ENCODE data around the gene ATRN. TPM values are rescaled to one million over a fixed set of nuclear protein-coding genes. Genes with fewer than 3 reads are reported as not detected.
"Not testable (repeated sequence)": the region's sequence is repeated elsewhere in the genome, so short reads cannot be mapped to it uniquely, and the experiment has no call there.

ATRN gene
- total RNA-seq = 8.6 TPM

DNA sequence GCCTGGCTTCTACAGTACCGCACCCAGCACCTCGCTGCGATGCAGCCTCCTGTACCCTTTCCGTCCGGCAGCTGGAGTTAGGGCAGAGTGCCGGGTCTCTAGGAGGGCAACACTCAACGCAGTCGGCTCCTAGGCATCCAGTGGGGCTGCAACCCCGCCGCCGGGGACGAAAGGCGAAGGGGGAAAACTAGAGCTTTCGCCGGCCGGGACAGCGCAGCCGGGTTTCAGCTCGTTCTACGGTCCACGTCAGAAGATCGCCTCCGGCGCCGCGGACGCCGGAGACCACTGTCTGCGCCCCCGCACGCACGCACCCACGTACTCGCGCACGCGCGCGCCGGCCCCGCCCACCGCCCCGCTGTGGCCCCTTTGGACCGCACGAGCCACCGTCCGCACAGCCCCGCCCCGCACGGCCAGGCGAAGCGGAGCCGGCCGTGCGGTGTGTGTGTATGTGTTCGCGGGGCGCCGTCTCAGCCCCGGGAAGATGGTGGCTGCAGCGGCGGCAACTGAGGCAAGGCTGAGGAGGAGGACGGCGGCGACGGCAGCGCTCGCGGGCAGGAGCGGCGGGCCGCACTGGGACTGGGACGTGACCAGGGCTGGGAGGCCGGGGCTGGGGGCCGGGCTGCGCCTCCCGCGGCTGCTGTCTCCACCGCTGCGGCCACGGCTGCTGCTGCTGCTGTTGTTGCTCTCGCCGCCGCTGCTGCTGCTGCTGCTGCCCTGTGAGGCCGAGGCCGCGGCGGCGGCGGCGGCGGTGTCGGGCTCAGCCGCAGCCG is at the start of gene ATRN:
TSS of gene ATRN (plus strand) at position 392 of the 770 bp plus-strand sequence. CDS start at position 482, 90 bp downstream.
- no peaks in the 10 kb centered on the region for H3K27me3 ChIP-seq
- peak within 1 kb of the TSS; percentile 70 to 85 for H3K27ac ChIP-seq
- peak; percentile 55 to 94 for DNase-seq (ENCODE audit: low spot score in 2 of 2)
- no peaks in the 10 kb centered on the region for H3K9me3 ChIP-seq
- H3K4me3 ChIP-seq = peak within 1 kb of the TSS; percentile 93 to 99
- TF ChIP-seq, protein P1, sequence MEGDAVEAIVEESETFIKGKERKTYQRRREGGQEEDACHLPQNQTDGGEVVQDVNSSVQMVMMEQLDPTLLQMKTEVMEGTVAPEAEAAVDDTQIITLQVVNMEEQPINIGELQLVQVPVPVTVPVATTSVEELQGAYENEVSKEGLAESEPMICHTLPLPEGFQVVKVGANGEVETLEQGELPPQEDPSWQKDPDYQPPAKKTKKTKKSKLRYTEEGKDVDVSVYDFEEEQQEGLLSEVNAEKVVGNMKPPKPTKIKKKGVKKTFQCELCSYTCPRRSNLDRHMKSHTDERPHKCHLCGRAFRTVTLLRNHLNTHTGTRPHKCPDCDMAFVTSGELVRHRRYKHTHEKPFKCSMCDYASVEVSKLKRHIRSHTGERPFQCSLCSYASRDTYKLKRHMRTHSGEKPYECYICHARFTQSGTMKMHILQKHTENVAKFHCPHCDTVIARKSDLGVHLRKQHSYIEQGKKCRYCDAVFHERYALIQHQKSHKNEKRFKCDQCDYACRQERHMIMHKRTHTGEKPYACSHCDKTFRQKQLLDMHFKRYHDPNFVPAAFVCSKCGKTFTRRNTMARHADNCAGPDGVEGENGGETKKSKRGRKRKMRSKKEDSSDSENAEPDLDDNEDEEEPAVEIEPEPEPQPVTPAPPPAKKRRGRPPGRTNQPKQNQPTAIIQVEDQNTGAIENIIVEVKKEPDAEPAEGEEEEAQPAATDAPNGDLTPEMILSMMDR (IDR thresholded peaks at IDR 0.05) = no peak
- intact Hi-C loops (cut with DNase I) = loop anchor here (2.0 to 10.0 kb wide), 3 partner anchors 62 to 299 kb away; partner anchors contain the start of genes ADAM33 and LZTS3
- H3K36me3 ChIP-seq = no peaks in the 10 kb centered on the region
- H3K4me1 ChIP-seq = peaks cover 12 to 23% of the 10 kb centered on the region in 2 donors

DNA sequence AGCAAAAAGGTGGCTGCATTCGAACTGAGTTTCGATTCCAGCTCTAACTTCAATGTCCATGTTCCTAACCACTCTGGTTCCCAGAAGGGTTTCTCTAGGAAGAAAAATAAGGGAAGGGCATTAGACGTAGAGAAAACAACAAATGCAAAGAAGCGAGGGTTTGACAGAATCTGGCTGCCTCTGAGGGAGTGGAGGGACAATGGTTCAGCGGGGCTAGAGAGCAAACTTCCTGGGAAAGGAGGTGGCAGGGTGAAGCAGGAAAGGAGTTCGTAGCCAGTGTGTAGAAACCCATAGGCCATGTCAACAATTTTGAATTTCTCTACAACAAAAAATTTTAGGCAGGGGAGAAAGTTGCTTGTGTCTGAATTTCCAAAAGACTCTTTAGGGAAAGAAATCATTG is 48.8 kb upstream of the ATRN start:
- no peaks in the 10 kb centered on the region for H3K4me1 ChIP-seq
- intact Hi-C loops (cut with DNase I) = no loop called here
- TF ChIP-seq, protein P1 (IDR thresholded peaks at IDR 0.05) = no peak

DNA sequence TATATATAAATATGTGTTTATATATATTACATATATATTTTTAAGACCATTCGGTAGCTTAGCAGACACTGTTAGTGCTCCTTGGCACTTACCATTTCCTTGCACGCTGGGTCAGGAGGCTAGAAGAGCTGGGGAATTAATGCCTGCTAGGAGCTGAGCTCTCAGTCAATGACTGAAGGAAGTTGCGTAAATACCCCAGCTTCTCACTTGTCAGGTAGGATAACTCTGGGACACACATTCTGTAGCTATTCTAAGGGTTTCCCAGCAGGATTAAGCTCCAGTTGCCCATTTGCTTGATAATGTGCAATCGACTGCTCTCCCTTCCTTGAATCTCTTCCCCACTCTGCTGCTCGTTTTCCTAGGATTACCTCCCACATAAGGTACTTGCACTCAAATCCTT is 47.7 kb upstream of the ATRN start:
- H3K27me3 ChIP-seq = no peaks in the 10 kb centered on the region
- H3K4me1 ChIP-seq = no peaks in the 10 kb centered on the region
- no peaks in the 10 kb centered on the region for H3K36me3 ChIP-seq
- DNase-seq (ENCODE audit: low spot score in 2 of 2) = no peak
- H3K27ac ChIP-seq = no peak overlapping the region
- no peak overlapping the region for H3K4me3 ChIP-seq
- TF ChIP-seq, protein P1 (IDR thresholded peaks at IDR 0.05) = no peak
- H3K9me3 ChIP-seq = no peaks in the 10 kb centered on the region
- intact Hi-C loops (cut with DNase I) = no loop called here

More for the DNA sequence above, 48.8 kb upstream of the ATRN start:
- Histone ChIP-seq H3K27me3 (no peaks in the 10 kb centered on the region), H3K36me3 (no peaks in the 10 kb centered on the region), H3K4me3 (no peak overlapping the region), H3K9me3 (no peaks in the 10 kb centered on the region), H3K27ac (no peak overlapping the region)
- no peak for DNase-seq (ENCODE audit: low spot score in 2 of 2)

DNA sequence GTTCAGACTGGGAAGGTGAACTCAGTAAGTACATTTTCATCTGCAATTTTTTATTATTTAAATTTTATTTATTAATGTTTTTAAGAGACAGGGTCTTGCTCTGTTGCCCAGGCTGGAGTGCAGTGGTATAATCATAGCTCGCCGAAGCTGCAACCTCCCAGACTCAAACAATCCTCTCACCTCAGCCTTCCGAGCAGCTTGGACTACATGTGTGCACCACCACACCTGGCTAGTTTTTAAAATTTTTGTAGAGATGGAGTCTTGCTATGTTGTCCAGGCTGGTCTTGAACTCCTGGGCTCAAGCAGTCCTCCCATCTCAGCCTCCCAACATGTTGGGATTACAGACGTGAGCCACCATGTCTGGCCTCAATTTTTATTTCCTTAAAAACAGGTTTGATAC is 44.1 kb upstream of the ATRN start:
- intact Hi-C loops (cut with DNase I) = not testable (repeated sequence)

DNA sequence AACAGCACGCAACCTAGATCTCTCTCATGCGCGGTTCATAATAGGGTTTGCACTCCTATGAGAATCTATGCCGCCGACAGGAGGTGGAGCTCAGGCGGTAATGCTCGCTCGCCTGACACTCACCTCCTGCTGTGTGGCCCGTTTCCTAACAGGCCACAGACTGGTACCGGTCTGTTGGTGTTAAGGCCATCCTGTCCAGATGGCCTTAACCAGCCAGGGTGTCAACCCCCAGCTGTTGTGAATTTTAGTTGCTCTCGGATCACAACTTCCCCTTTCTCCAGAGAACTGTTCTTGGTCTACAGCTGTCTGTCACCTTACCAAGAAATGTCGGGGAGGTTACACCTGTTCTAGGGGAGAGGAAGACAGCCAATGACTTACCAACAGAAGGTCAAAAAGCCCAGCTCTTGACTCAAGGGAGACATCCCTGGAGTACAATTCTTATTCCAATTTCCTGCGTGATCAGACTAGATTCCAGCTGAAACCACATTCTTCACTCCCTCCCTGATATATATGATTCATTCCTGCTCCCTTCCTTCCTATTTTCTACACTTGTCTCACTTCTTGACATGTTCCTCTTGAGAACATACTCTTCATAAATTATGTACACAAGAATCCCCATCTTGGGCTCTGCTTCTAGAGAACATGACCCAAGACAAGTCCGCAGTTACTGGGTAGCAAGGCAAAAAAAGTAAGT is 40.3 kb upstream of the ATRN start:
- H3K4me1 ChIP-seq = peaks cover 4 to 5% of the 10 kb centered on the region in 2 donors
- peak overlapping the region; percentile 31 to 57 for H3K27ac ChIP-seq
- intact Hi-C loops (cut with DNase I) = no loop called here
- no peaks in the 10 kb centered on the region for H3K9me3 ChIP-seq
- H3K36me3 ChIP-seq = no peaks in the 10 kb centered on the region
- DNase-seq (ENCODE audit: low spot score in 2 of 2) = no peak
- TF ChIP-seq, protein P1 (IDR thresholded peaks at IDR 0.05) = no peak
- no peak overlapping the region for H3K4me3 ChIP-seq
- H3K27me3 ChIP-seq = no peaks in the 10 kb centered on the region

More for the DNA sequence above, 44.1 kb upstream of the ATRN start:
- not testable (repeated sequence) for H3K27ac ChIP-seq; DNase-seq (ENCODE audit: low spot score in 2 of 2); H3K27me3 ChIP-seq; H3K9me3 ChIP-seq; H3K4me3 ChIP-seq; H3K36me3 ChIP-seq; H3K4me1 ChIP-seq

DNA sequence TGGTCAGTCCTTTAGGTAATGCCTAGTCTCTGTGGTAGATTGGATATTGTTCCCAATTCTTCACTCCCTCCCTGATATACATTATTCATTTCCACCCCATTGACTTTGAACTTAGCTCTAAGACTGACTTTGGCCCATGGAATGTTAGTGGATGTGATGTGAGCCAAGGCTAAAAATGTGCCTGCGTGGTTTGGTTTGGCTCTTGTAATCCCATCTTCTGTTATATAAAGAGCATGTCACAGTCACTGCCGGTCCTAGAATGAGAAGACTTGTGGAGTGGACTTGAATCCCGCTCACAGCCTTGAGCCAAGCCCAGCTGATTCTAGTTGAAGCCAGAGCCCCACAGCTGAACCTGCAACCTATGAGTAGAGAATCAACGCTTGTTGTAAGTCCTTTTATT is 39.7 kb upstream of the ATRN start:
- Histone ChIP-seq H3K4me3 (no peak overlapping the region), H3K27me3 (no peaks in the 10 kb centered on the region), H3K36me3 (no peaks in the 10 kb centered on the region), H3K4me1 (peaks cover 4 to 5% of the 10 kb centered on the region in 2 donors), H3K27ac (peak overlapping the region; percentile 31 to 57), H3K9me3 (no peaks in the 10 kb centered on the region)
- intact Hi-C loops (cut with DNase I) = no loop called here
- TF ChIP-seq, protein P1 (IDR thresholded peaks at IDR 0.05) = no peak
- DNase-seq (ENCODE audit: low spot score in 2 of 2) = peak in 1 of 2 donors; percentile 67
